Inflammatory macrophage treated with lipopolysaccharide for 1 hour (primary cell): ENCODE results near the gene FKBP9.

ENCODE experiments used
- DNase-seq, 2 donors: peaks; one replicate each; pipeline ENCODE4 v3.0.0-alpha.2; 2020 to 2022

Gene FKBP9

GRCh38 chr7:33009734-33010133, 52.5 kb downstream of the FKBP9 start:
- no peak for DNase-seq

- no peak for DNase-seq
Observed at GRCh38 chr7:33012364-33012763, 55.1 kb downstream of the FKBP9 start.

DNA sequence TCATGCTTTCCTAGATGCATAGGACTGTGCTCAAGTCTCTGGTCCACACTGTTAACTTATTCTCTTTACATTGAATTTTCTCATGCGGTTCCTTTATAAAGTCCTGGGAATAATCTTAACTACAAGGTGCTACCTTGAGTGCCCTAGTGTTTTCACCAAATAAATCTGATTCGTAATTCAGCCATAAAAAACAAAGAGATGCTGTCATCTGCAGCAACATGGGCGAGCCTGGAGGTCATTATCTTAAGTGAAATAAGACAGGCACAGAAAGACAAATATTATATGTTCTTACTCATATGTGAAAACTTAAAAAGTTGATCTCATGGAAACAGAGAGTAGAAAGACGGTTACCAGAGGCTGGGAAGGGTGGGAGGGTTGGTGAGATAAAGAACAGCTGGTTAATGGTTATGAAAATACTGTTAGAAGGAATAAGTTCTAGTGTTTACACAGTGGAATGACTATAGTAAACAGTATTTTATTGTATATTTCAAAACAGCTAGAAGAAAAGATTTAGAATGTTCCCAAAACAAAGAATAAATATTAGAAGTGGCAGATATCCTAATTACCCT, 67.0 kb downstream of the FKBP9 start:
- no peak for DNase-seq

DNA sequence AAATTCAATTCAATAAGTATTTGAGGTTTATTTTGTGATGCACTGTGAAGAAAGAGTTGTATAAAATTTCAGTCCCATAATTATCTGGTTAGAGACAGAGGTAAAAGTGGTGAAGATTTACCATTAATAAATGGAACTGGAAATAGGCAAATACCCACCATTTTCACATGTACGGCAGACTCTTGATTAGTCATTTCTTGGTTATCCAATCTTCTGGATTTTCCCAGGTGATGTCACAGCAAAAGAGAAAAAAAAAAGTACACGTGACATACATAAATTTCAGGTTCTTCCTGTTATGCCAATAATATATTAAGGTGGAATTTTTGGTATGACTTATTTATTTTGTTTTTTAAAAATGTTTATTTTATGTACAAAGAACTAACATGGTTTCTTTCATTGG, 78.5 kb downstream of the FKBP9 start:
- DNase-seq: peak; percentile 69 to 77

GRCh38 chr7:33038639-33039038, 81.4 kb downstream of the FKBP9 start:
- DNase-seq: peak in 1 of 2 donors; percentile 22

DNA sequence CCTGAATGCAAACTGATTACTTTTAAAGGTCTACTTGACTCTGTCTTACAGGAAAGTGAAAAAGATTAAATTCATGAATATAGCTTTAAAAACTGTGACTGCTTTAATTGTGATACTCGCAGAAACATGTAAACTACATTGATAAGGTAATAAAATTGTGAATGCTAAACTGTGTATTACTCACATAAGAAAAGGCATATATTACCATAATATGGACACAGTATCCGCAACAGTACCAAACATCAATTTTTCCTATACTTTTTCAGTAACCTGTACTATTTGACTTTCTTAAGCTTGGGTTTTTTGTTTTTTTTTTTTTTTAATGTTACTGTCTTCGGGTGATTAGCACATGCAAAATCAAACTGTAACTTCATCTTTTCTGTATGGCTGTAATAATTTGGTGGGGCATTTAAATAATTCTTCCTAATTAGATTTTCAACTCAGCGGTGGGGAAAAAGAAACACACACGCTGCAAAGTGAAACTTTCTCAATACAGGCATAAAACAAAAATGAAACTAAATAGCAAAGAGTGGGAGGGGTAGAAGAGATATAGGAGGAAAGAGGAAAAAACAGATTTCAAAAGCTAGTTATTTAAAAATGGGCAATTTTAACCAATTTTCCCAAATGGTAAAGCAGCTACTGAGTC, 82.1 kb downstream of the FKBP9 start:
- peak; percentile 69 to 75 for DNase-seq

- no peak for DNase-seq
Observed at GRCh38 chr7:33039903-33040292, 82.7 kb downstream of the FKBP9 start.

GRCh38 chr7:33040803-33041516, 83.7 kb downstream of the FKBP9 start:
- peak; percentile 42 to 61 for DNase-seq

DNA sequence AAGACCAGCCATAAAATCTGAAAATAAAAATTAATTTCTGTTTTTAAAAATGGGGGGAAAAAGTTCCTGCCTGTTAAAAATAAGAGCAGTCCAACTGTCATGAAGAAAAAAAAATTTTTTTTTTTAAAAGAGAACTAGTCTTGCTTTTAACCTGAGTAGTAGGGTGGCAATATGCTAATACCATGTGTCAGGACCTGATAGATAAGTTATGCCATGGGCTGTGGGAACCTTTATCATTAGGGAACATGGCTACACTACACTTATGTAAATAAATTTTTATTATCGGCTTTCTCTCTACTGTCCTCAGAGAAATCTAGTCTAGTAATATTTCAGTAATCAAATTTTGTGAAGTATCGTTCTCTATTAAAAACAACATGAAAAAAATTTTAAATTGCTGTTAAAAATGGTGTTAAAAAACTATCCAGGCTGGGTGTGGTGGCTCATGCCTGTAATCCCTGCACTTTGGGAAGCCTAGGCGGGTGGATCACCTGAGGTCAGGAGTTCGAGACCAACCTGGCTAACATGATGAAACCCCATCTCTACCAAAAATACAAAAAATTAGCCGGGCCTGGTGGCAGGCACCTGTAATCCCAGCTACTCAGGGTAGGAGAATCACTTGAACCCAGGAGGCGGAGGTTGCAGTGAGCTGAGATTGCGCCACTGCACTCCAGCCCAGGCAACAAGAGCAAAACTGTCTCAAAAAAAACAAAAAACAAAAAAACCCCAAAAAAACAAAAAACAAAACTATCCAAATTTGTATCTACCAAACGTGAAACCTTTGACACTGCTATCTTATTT, 84.6 kb downstream of the FKBP9 start:
- no peak for DNase-seq

DNA sequence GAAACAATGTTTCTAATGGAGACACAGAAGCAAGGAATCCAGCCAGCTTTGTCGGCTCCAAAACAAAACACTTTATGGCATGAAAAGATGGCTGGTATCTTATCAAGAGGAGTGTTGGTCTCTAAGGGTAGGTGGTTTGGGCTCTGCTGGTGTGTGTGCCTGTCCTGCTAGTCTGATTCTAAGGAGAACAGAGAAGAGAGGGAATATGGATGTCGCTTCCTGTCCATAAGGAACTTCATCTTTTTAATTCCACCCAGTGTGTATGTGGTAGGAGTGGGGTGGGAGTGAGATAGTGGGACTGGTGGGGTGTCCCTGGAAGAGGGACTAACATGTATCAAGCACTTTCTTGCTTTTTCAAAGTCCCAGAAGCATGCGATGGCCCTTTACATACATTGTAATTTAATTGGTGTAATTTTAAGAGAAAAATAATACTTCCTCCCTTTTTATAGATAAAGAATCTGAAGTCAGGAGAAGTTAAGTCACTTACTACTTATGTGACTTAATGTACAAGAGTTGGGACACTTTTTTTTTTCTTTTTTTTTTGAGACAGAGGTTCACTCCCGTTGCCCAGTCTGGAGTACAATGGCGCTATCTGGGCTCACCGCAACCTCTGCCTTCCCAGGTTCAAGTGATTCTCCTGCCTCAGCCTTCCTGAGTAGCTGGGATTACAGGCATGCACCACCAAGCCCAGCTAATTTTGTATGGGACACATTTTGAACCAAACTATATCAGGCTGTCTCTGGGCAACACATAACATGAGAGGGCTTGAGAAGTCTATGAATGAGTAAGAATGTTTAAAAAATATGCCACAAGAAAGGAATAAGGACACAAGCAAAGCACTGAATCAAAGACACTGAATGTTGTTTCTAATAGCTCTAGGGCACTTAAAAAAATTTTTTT, 86.5 kb downstream of the FKBP9 start:
- no peak for DNase-seq

DNA sequence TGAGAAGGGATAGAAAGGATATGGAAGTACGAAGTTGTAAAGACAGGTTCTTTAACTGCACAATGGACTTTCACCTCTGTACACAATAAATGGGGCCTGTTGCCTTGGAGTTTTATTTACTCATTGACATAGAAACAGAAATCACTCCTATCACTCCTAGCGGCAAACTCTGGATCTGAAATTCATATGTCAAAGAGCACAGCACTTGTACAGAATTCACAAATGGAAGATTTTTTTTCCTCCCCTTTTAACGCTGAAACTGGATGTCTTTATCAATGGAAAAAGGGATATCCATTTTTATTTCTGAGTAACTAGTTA, 87.1 kb downstream of the FKBP9 start:
- DNase-seq: no peak

GRCh38 chr7:33044986-33045385, 87.7 kb downstream of the FKBP9 start:
- DNase-seq: no peak

DNA sequence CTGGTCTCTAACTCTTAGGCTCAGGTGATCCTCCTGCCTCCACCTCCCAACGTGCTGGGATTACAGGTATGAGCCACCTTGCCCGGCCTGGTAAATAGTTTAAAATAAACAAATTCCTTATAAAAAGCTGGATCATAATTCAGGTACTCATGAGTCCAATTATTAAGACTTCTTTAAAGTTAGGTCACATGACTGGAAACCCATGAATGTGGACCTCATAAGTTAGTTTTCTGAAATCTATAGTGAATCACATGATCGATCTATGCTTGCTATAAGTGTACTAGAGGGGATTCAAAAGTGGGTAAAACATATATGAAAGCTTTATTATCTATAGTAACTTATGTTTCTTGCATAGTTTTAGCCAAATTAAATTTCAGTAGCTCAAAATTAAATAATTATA, 91.0 kb downstream of the FKBP9 start:
- DNase-seq: no peak

DNA sequence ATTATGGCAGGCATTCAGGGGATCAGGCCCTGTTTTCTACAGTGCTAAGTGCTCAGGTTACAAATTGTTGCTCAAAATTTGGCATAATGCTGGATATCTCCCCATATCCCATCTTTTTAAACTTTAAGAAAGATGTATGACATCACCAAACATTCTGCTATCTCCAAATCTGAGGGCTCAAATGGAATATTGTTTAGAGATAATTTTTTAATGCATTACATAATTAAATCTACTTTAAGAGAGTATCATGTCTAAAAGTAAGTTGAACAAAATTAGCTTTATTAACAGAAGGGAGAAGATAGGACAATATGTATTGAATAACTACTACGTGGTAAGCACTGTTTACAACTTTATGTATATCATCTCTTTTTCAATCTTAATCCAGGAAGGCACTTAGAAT, 91.5 kb downstream of the FKBP9 start:
- no peak for DNase-seq

GRCh38 chr7:33050535-33051318, 93.5 kb downstream of the FKBP9 start:
- peak; percentile 62 to 76 for DNase-seq

DNA sequence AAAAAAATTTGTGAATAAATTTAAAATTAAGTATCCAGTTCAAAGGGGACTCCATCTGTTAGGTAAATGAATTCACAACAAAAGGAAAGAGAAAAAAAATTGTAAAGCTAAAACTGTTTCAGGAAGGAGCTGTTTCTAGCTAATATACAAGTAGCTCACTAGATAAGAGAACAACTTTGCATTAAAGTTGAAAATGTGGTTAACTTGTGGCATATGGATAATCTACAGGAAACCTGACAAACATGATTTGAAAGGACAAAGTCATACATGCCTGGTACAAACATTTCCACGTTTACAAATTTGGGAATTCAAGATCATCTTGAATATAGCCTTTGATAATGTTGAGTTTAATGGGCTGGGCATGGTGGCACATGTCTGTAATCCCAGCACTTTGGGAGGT, 96.5 kb downstream of the FKBP9 start:
- no peak for DNase-seq

GRCh38 chr7:33054261-33054964, 97.2 kb downstream of the FKBP9 start:
- DNase-seq: no peak

DNA sequence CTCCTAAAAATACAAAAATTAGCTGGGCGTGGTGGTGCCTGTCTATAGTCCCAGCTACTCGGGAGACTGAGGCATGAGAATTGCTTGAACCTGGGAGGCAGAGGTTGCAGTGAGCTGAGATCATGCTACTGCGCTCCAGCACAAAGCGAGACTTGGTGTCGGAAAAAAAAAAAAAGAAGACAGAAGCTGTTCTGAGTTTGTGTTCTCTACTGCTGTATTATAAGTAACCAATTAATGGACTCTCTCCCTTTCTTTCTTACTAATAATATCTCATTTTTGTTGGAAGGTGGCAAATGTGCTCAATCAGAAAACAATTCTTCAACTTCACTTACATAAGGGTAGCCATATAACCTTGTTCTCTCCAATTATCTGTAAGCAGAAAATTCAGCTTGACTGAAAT, 97.9 kb downstream of the FKBP9 start:
- no peak for DNase-seq
